GM23338 (cell line): ENCODE results near the gene NTN4. TPM values are rescaled to one million over a fixed set of nuclear protein-coding genes. Genes with fewer than 3 reads are reported as not detected.

Experiments used
- ATAC-seq: fragments of 200-7000 bp; cut with Tn5 transposase; 3 replicates; pipeline ENCODE4 v1.9.1; 2020
- DNase-seq: peaks from one replicate; pipeline ENCODE4 v3.0.0-alpha.2; 2015; ENCODE audit warnings: low spot score
- H2AFZ ChIP-seq: fragments of 200-600 bp; sonication (generic); 2 replicates; pipeline ENCODE4 v1.8.0; 2016; ENCODE audit warnings: antibody characterized with exemption, mild to moderate bottlenecking, moderate library complexity
- H3F3A ChIP-seq: fragments of 200-600 bp; sonication (generic); replicated peaks from 2 replicates; pipeline ENCODE4 v1.8.0; 2017; ENCODE audit warnings: antibody characterized with exemption, mixed run types, low read depth
- H3K27ac ChIP-seq: fragments of 200-600 bp; sonication (generic); 2 replicates; pipeline ENCODE4 v1.6.1; 2016; ENCODE audit warnings: low read depth
- H3K27me3 ChIP-seq: fragments of 200-600 bp; sonication (generic); 2 replicates; pipeline ENCODE4 v1.8.0; 2016; ENCODE audit warnings: mild to moderate bottlenecking, mixed run types, moderate library complexity; ENCODE audit not compliant: insufficient read depth
- H3K36me3 ChIP-seq: fragments of 200-600 bp; sonication (generic); 2 replicates; pipeline ENCODE4 v1.8.0; 2016; ENCODE audit warnings: mild to moderate bottlenecking; ENCODE audit not compliant: insufficient read depth
- H3K4me1 ChIP-seq: fragments of 200-600 bp; sonication (generic); 2 replicates; pipeline ENCODE4 v1.8.0; 2016; ENCODE audit warnings: mild to moderate bottlenecking, moderate library complexity; ENCODE audit not compliant: insufficient read depth
- H3K4me2 ChIP-seq: fragments of 200-600 bp; sonication (generic); 2 replicates; pipeline ENCODE4 v1.7.1; 2017; ENCODE audit warnings: mixed run types
- H3K4me3 ChIP-seq: fragments of 200-600 bp; sonication (generic); 2 replicates; pipeline ENCODE4 v1.6.1; 2016; ENCODE audit warnings: mixed run types
- H3K79me2 ChIP-seq: fragments of 200-600 bp; sonication (generic); replicated peaks from 2 replicates; pipeline ENCODE4 v1.8.0; 2017; ENCODE audit warnings: mild to moderate bottlenecking; ENCODE audit not compliant: insufficient read depth
- H3K9me2 ChIP-seq: fragments of 200-600 bp; sonication (generic); 2 replicates; pipeline ENCODE4 v1.8.0; 2017; ENCODE audit not compliant: insufficient read depth
- H4K20me1 ChIP-seq: fragments of 200-600 bp; sonication (generic); replicated peaks from 2 replicates; pipeline ENCODE4 v1.8.0; 2017; ENCODE audit warnings: mild to moderate bottlenecking; ENCODE audit not compliant: insufficient read depth
- H3K27ac Mint-ChIP-seq: 2 replicates; pipeline ENCODE4 v1.8.0; 2020; ENCODE audit warnings: inconsistent platforms, mild to moderate bottlenecking, moderate library complexity, mixed read lengths
- H3K27me3 Mint-ChIP-seq: 3 replicates; pipeline ENCODE4 v1.8.0; 2022; ENCODE audit warnings: low read depth, mild to moderate bottlenecking, moderate library complexity, mixed read lengths, inconsistent platforms; ENCODE audit not compliant: insufficient read depth, poor library complexity
- H3K36me3 Mint-ChIP-seq: 3 replicates; pipeline ENCODE4 v1.8.0; 2021; ENCODE audit warnings: low read depth, mild to moderate bottlenecking, inconsistent platforms, moderate library complexity, mixed read lengths
- H3K4me1 Mint-ChIP-seq: 3 replicates; pipeline ENCODE4 v1.8.0; 2020; ENCODE audit warnings: mild to moderate bottlenecking, inconsistent platforms, mixed read lengths
- H3K4me3 Mint-ChIP-seq: 3 replicates; pipeline ENCODE4 v1.8.0; 2021; ENCODE audit warnings: moderate library complexity, mild to moderate bottlenecking, inconsistent platforms, mixed read lengths
- H3K9me3 Mint-ChIP-seq: 3 replicates; pipeline ENCODE4 v1.8.0; 2020; ENCODE audit warnings: moderate library complexity, mild to moderate bottlenecking, inconsistent platforms, mixed read lengths
- EZH2 ChIP-seq: fragments of 200-600 bp; sonication (generic); IDR thresholded peaks from one replicate; pipeline ENCODE4 v1.8.0; 2017; ENCODE audit warnings: antibody characterized with exemption, mild to moderate bottlenecking, low read depth; ENCODE audit not compliant: unreplicated experiment
- NANOG ChIP-seq: IDR thresholded peaks from 2 replicates; pipeline ENCODE4 v1.6.1; 2016; ENCODE audit warnings: antibody characterized with exemption, borderline replicate concordance
- POLR2AphosphoS5 ChIP-seq: IDR thresholded peaks from 2 replicates; pipeline ENCODE4 v1.6.1; 2016; ENCODE audit warnings: antibody characterized with exemption, low read depth
- ZNF114 ChIP-seq: fragments of 250-450 bp; sonication (Bioruptor Pico); IDR thresholded peaks from 2 replicates; pipeline ENCODE4 v1.5.0; 2020; ENCODE audit warnings: mild to moderate bottlenecking, moderate library complexity
- polyA plus RNA-seq: library from polyadenylated mRNA; unstranded; fragments of >200 nt; fragmentation: Nextera tagmentation; extraction: Ambion mirVana; gene quantifications from 2 replicates; pipeline ENCODE4 v1.2.1, GENCODE V29; 2016
- total RNA-seq: library from RNA; depleted of rRNA; stranded (reverse); fragments of >200 nt; shearing (Covaris generic); gene quantifications from 2 replicates; pipeline ENCODE4 v1.2.3, GENCODE V29; 2014
- TF ChIP-seq, protein P1 (sequence below), 2 experiments: fragments of 200-600 bp in 1 of 2; sonication (generic) in 1 of 2; conservative IDR thresholded peaks; 2 replicates each; pipeline versions ENCODE4 v1.5.1 to v1.6.1; 2016 to 2017; ENCODE audit warnings: antibody characterized with exemption in 2 of 2, low read depth in 2 of 2, mild to moderate bottlenecking in 2 of 2, moderate library complexity in 1 of 2
- TF ChIP-seq, protein P2 (sequence below): fragments of 250-450 bp; sonication (Bioruptor Pico); IDR thresholded peaks from 2 replicates; pipeline ENCODE4 v1.5.0; 2020; ENCODE audit warnings: mild to moderate bottlenecking, moderate library complexity
- TF ChIP-seq, protein P3 (sequence below): IDR thresholded peaks from 2 replicates; pipeline ENCODE4 v1.6.1; 2016; ENCODE audit warnings: antibody characterized with exemption

NTN4 gene
- total and polyA plus RNA-seq, 2 experiments from 2014 or later: 1.5 to 3.8 TPM

DNA sequence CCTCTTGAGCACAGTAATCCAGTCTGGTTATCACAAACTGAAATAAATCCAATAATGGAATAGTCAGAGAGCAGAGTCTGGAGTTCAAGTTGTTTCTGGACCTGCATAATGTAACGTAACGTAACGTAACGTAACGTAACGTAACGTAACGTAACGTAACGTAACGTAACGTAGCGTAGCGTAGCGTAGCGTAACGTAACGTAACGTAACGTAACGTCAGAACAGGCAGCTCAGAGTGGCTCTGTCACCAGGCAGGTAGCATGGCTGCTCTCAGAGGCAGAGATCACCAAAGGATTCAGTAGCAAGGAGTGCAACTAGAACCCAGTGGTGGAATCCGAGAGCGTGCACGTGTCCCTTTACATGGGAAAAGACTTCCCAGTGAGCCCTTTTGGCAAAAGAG, 153.6 kb downstream of the NTN4 start:
- ATAC-seq (no peak), DNase-seq (no peak)
- H3K9me3 Mint-ChIP-seq: no peaks in the 10 kb centered on the region
- H3K9me2 ChIP-seq: 0 out of 2 replicates have a peak, but pooled peaks cover 5% of the 10 kb centered on the region
- H3K4me2 ChIP-seq: no peak overlapping the region
- no peaks in the 10 kb centered on the region for H3K79me2 ChIP-seq
- H3K4me3 Mint-ChIP-seq: no peak overlapping the region
- no peak overlapping the region for H3K4me3 ChIP-seq
- no peaks in the 10 kb centered on the region for H3K4me1 ChIP-seq
- H4K20me1 ChIP-seq: no peaks in the 10 kb centered on the region
- TF ChIP-seq EZH2: no peak
- no peak for TF ChIP-seq NANOG
- TF ChIP-seq, protein P1, sequence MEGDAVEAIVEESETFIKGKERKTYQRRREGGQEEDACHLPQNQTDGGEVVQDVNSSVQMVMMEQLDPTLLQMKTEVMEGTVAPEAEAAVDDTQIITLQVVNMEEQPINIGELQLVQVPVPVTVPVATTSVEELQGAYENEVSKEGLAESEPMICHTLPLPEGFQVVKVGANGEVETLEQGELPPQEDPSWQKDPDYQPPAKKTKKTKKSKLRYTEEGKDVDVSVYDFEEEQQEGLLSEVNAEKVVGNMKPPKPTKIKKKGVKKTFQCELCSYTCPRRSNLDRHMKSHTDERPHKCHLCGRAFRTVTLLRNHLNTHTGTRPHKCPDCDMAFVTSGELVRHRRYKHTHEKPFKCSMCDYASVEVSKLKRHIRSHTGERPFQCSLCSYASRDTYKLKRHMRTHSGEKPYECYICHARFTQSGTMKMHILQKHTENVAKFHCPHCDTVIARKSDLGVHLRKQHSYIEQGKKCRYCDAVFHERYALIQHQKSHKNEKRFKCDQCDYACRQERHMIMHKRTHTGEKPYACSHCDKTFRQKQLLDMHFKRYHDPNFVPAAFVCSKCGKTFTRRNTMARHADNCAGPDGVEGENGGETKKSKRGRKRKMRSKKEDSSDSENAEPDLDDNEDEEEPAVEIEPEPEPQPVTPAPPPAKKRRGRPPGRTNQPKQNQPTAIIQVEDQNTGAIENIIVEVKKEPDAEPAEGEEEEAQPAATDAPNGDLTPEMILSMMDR (conservative IDR thresholded peaks at IDR 0.05; ENCODE audit: low read depth in 2 of 2): no peak
- no peaks in the 10 kb centered on the region; the same call in 1 of the 2 replicates for H3K36me3 ChIP-seq
- peaks cover 17% of the 10 kb centered on the region; the same call in 2 of the 3 replicates for H3K36me3 Mint-ChIP-seq
- no peaks in the 10 kb centered on the region for H3F3A ChIP-seq
- H3K27ac ChIP-seq: peak overlapping the region; percentile 12; the same call in 1 of the 2 replicates
- H2AFZ ChIP-seq: no peak overlapping the region
- no peaks in the 10 kb centered on the region for H3K4me1 Mint-ChIP-seq
- H3K27ac Mint-ChIP-seq: no peak overlapping the region
- peaks cover 2% of the 10 kb centered on the region for H3K27me3 Mint-ChIP-seq
- no peaks in the 10 kb centered on the region for H3K27me3 ChIP-seq

DNA sequence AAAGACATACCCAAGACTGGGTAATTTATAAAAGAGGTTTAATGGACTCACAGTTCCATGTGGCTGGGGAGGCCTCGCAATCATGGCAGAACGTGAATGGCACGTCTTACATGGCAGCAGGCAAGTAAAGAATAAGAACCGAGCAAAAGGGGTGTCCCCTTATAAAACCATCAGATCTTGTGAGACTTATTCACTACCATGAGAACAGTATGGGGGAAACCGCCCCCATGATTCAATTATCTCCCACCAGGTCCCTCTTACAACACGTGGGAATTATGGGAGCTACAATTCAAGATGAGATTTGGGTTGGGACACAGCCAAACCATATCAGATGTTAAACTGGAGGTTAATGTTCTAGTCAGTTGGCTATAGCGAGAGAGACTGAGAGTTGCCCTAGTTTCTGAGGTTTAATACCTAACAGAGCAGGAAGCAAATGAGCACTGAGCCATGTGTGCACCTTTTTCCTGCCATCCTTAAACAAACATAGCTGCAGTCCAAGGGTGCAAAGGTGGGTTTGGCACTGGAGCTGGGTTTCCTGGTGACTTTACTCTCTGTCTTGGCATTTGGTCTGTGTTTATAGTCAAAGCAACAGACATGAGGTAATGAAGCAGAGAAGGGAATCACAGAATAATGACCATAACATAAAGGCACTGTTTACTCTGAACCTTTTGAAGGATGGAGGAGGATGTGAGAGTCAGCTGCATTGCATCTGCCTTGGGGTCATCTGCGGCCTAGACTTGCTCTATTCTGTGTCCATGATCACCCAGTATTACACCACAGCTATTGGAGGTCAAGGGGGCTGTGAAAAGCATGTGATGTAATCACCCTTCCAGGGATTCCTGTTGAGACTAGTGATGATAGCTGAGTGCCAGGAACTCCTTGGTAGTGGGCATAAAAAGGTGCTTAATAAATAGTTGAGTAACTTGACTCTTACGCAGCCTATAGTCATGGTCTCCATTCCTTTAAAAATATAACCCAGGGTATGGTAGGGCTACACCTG, 155.6 kb downstream of the NTN4 start:
- H2AFZ ChIP-seq: no peak overlapping the region
- DNase-seq (no peak), ATAC-seq (no peak)
- TF ChIP-seq POLR2AphosphoS5 (no peak), ZNF114 (CRISPR knock-in tag) (no peak)
- TF ChIP-seq, protein P2, sequence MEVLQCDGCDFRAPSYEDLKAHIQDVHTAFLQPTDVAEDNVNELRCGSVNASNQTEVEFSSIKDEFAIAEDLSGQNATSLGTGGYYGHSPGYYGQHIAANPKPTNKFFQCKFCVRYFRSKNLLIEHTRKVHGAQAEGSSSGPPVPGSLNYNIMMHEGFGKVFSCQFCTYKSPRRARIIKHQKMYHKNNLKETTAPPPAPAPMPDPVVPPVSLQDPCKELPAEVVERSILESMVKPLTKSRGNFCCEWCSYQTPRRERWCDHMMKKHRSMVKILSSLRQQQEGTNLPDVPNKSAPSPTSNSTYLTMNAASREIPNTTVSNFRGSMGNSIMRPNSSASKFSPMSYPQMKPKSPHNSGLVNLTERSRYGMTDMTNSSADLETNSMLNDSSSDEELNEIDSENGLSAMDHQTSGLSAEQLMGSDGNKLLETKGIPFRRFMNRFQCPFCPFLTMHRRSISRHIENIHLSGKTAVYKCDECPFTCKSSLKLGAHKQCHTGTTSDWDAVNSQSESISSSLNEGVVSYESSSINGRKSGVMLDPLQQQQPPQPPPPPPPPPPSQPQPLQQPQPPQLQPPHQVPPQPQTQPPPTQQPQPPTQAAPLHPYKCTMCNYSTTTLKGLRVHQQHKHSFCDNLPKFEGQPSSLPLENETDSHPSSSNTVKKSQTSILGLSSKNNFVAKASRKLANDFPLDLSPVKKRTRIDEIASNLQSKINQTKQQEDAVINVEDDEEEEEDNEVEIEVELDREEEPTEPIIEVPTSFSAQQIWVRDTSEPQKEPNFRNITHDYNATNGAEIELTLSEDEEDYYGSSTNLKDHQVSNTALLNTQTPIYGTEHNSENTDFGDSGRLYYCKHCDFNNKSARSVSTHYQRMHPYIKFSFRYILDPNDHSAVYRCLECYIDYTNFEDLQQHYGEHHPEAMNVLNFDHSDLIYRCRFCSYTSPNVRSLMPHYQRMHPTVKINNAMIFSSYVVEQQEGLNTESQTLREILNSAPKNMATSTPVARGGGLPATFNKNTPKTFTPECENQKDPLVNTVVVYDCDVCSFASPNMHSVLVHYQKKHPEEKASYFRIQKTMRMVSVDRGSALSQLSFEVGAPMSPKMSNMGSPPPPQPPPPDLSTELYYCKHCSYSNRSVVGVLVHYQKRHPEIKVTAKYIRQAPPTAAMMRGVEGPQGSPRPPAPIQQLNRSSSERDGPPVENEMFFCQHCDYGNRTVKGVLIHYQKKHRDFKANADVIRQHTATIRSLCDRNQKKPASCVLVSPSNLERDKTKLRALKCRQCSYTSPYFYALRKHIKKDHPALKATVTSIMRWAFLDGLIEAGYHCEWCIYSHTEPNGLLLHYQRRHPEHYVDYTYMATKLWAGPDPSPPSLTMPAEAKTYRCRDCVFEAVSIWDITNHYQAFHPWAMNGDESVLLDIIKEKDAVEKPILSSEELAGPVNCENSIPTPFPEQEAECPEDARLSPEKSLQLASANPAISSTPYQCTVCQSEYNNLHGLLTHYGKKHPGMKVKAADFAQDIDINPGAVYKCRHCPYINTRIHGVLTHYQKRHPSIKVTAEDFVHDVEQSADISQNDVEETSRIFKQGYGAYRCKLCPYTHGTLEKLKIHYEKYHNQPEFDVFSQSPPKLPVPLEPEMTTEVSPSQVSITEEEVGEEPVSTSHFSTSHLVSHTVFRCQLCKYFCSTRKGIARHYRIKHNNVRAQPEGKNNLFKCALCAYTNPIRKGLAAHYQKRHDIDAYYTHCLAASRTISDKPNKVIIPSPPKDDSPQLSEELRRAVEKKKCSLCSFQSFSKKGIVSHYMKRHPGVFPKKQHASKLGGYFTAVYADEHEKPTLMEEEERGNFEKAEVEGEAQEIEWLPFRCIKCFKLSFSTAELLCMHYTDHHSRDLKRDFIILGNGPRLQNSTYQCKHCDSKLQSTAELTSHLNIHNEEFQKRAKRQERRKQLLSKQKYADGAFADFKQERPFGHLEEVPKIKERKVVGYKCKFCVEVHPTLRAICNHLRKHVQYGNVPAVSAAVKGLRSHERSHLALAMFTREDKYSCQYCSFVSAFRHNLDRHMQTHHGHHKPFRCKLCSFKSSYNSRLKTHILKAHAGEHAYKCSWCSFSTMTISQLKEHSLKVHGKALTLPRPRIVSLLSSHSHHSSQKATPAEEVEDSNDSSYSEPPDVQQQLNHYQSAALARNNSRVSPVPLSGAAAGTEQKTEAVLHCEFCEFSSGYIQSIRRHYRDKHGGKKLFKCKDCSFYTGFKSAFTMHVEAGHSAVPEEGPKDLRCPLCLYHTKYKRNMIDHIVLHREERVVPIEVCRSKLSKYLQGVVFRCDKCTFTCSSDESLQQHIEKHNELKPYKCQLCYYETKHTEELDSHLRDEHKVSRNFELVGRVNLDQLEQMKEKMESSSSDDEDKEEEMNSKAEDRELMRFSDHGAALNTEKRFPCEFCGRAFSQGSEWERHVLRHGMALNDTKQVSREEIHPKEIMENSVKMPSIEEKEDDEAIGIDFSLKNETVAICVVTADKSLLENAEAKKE (CRISPR knock-in tag): no peak
- TF ChIP-seq, protein P3, sequence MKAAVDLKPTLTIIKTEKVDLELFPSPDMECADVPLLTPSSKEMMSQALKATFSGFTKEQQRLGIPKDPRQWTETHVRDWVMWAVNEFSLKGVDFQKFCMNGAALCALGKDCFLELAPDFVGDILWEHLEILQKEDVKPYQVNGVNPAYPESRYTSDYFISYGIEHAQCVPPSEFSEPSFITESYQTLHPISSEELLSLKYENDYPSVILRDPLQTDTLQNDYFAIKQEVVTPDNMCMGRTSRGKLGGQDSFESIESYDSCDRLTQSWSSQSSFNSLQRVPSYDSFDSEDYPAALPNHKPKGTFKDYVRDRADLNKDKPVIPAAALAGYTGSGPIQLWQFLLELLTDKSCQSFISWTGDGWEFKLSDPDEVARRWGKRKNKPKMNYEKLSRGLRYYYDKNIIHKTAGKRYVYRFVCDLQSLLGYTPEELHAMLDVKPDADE: no peak

More for the DNA sequence above, 155.6 kb downstream of the NTN4 start:
- H3K27me3 ChIP-seq: no peaks in the 10 kb centered on the region
- no peak overlapping the region for H3K27ac ChIP-seq
- H3K4me1 ChIP-seq: no peaks in the 10 kb centered on the region
- H3F3A ChIP-seq: no peaks in the 10 kb centered on the region
- Mint-ChIP-seq H3K4me3 (no peak overlapping the region), H3K36me3 (peaks cover 17% of the 10 kb centered on the region; the same call in 2 of the 3 replicates), H3K27me3 (peaks cover 2% of the 10 kb centered on the region), H3K9me3 (no peaks in the 10 kb centered on the region), H3K27ac (no peak overlapping the region), H3K4me1 (no peaks in the 10 kb centered on the region)
- H3K79me2 ChIP-seq: no peaks in the 10 kb centered on the region
- no peak overlapping the region for H3K4me2 ChIP-seq
- H3K9me2 ChIP-seq: 0 out of 2 replicates have a peak, but pooled peaks cover 5% of the 10 kb centered on the region
- no peak overlapping the region for H3K4me3 ChIP-seq
- no peaks in the 10 kb centered on the region for H4K20me1 ChIP-seq
- no peaks in the 10 kb centered on the region for H3K36me3 ChIP-seq
